Small intestine (tissue), 7 donors: ENCODE measurements around the gene RIPK3. TPM values are rescaled to one million over a fixed set of nuclear protein-coding genes. Genes with fewer than 3 reads are reported as not detected.
A peak's percentile ranks its signal among the peaks of the same experiment; 100 is the strongest.

Experiments used
- DNase-seq, 2 donors: peaks; one replicate each; pipeline versions ENCODE4 v3.0.0 to v3.0.0-alpha.2; 2013
- FAIRE-seq: peaks from 2 replicates; lab custom pipeline; 2012; peaks lifted over from hg19 to GRCh38; lab: Jason Lieb, UNC
- H3K27ac ChIP-seq, 3 donors: one replicate each; pipeline ENCODE4 v1.5.1; 2013; ENCODE audit warnings: low read length in 2 of 3, mild to moderate bottlenecking in 2 of 3, control low read depth in 1 of 3, inconsistent platforms in 1 of 3, low read depth in 1 of 3, moderate library complexity in 1 of 3
- H3K27me3 ChIP-seq, 3 donors: one replicate each; pipeline ENCODE4 v1.6.1; 2013; ENCODE audit warnings: low read length in 3 of 3, inconsistent platforms in 1 of 3; ENCODE audit not compliant: control insufficient read depth in 3 of 3, insufficient read depth in 3 of 3
- H3K36me3 ChIP-seq, 3 donors: one replicate each; pipeline ENCODE4 v1.6.1; 2013; ENCODE audit warnings: low read length in 3 of 3, inconsistent platforms in 1 of 3, low read depth in 1 of 3, mild to moderate bottlenecking in 1 of 3, moderate library complexity in 1 of 3; ENCODE audit not compliant: control insufficient read depth in 3 of 3, insufficient read depth in 2 of 3
- H3K4me1 ChIP-seq, 3 donors: one replicate each; pipeline ENCODE4 v1.6.1; 2013; ENCODE audit warnings: low read length in 2 of 3, inconsistent platforms in 1 of 3, low read depth in 1 of 3, mild to moderate bottlenecking in 1 of 3, moderate library complexity in 1 of 3; ENCODE audit not compliant: control insufficient read depth in 3 of 3, insufficient read depth in 2 of 3
- H3K4me3 ChIP-seq, 3 donors: one replicate each; pipeline ENCODE4 v1.5.1; 2013; ENCODE audit warnings: low read length in 3 of 3, control low read depth in 1 of 3, inconsistent platforms in 1 of 3, low read depth in 1 of 3, mild to moderate bottlenecking in 1 of 3, moderate library complexity in 1 of 3
- H3K9me3 ChIP-seq, 2 donors: one replicate each; pipeline ENCODE4 v1.6.1; 2013; ENCODE audit warnings: low read depth in 1 of 2, low read length in 1 of 2; ENCODE audit not compliant: control insufficient read depth in 2 of 2, insufficient read depth in 1 of 2
- WGBS, 3 donors: extraction: QIAGEN DNeasy Blood & Tissue Kit; methylation state at CpG; one replicate each; pipeline ENCODE4 v1.1.7; 2013; 5-methylcytosine and 5-hydroxymethylcytosine counted together
- polyA plus RNA-seq, 4 donors: library from polyadenylated mRNA; stranded (reverse) in 3 of 4; unstranded in 1 of 4; fragments of 200-250 nt in 3 of 4; fragments of 120-200 nt in 1 of 4; gene quantifications; one replicate each; pipeline versions ENCODE4 v1.2.1 to v1.2.3, GENCODE V29; 2013
- donor health status: healthy with polysubstance abuse.
- donor health status: control.
- donor health status: control.
- donor health status: Bipolar disorder and iron deficiency.
- donor health status: healthy.

Gene RIPK3
- polyA plus RNA-seq, 4 donors, result 16.7 to 58.6 (median 33.6) TPM

- 73 to 89% (median 89%) methylated on average over 5 of the region's 5 CpGs for WGBS, 3 donors
- Histone ChIP-seq H3K36me3 (no peaks in the 10 kb centered on the region), H3K9me3 (no peaks in the 10 kb centered on the region), H3K4me1 (peaks cover 0 to 32% (median 2%) of the 10 kb centered on the region in 3 donors), H3K4me3 (no peak overlapping the region), H3K27me3 (no peaks in the 10 kb centered on the region), H3K27ac (no peak overlapping the region)
- FAIRE-seq (no peak), DNase-seq (no peak)
These were observed 10.0 kb upstream of the RIPK3 start for GRCh38 chr14:24349742-24350141.

DNA sequence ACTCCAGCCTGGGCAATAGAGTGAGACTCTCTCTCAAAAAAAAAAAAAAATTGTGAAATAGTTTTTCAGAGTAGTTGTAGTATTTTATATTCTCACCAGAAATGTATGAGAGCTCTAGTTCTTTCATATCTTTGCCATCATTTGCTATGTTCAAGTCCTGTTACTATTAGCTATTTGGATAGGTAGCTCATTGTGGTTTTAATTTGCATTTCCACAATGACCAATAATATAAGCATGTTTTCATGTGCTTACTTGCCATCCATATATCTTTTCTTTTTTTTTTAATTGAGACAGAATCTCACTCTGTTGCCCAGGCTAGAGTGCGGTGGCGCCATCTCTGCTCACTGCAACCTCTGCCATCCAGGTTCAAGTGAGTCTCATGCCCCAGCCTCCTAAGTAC lies 8.4 kb upstream of the RIPK3 start:
- H3K27ac ChIP-seq, result no peak overlapping the region
- no peaks in the 10 kb centered on the region for H3K9me3 ChIP-seq
- peaks cover 0 to 22% (median 2%) of the 10 kb centered on the region in 3 donors for H3K4me1 ChIP-seq
- DNase-seq (no peak), FAIRE-seq (no peak)
- H3K27me3 ChIP-seq, result no peaks in the 10 kb centered on the region
- WGBS, 3 donors, result 96 to 100% (median 100%) methylated on average over 2 of the region's 2 CpGs
- H3K4me3 ChIP-seq, result no peak overlapping the region
- H3K36me3 ChIP-seq, result no peaks in the 10 kb centered on the region

GRCh38 chr14:24347134-24347533 lies 7.3 kb upstream of the RIPK3 start:
- Histone ChIP-seq H3K4me3 (no peak overlapping the region), H3K4me1 (peaks cover 0 to 19% (median 2%) of the 10 kb centered on the region in 3 donors), H3K9me3 (no peaks in the 10 kb centered on the region), H3K36me3 (no peaks in the 10 kb centered on the region), H3K27me3 (no peaks in the 10 kb centered on the region), H3K27ac (no peak overlapping the region)
- WGBS, 3 donors, result 0 to 27% (median 6%) methylated on average over 1 of the region's 1 CpG
- peak; percentile 32 to 39 for DNase-seq
- FAIRE-seq, result no peak

DNA sequence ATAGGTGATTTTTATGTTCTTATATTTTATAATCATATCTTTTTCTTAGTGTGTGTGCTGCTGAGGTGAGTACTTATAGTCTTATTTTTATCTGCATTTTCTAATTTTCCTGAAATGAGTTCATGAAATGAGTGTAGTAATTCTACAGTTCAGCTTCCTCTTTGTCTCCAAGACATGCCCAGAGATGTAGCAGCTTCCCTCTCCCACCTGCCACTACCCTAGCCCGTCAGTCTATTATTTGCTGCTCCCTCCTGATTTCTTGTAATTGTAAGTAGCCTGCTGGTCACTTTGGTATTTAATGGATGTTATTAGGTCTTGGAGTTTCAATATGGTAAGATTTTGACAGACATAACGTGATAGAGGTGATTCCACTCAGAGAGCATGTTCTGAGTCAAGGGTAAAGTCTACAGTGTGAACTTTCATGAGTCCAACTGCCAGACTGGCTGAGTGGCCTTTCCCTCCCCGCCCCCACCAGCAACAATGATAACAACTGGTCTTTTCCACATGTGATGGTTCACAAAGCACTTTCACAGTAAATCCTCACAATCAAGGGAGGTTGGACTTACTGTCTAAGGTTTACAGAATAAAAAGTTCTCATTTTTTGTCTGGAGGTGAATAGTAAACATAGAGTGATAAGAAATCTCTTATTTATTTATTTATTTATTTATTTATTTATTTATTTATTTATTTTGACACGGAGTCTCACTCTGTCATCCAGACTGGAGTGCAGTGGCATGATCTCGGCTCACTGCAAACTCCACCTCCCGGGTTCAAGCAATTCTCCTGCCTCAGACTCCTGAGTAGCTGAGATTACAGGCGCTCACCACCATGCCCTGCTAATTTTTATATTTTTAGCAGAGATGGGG lies 4.2 kb upstream of the RIPK3 start:
- 23 to 62% (median 40%) methylated on average over 7 of the region's 7 CpGs for WGBS, 3 donors
- Histone ChIP-seq H3K27ac (peak overlapping the region in 2 of 3 donors; percentile 51 to 77), H3K9me3 (no peaks in the 10 kb centered on the region), H3K27me3 (no peaks in the 10 kb centered on the region), H3K4me1 (peaks cover 2 to 25% (median 3%) of the 10 kb centered on the region in 3 donors), H3K36me3 (no peaks in the 10 kb centered on the region), H3K4me3 (no peak overlapping the region)
- DNase-seq (peak; percentile 90 to 91), FAIRE-seq (no peak)

DNA sequence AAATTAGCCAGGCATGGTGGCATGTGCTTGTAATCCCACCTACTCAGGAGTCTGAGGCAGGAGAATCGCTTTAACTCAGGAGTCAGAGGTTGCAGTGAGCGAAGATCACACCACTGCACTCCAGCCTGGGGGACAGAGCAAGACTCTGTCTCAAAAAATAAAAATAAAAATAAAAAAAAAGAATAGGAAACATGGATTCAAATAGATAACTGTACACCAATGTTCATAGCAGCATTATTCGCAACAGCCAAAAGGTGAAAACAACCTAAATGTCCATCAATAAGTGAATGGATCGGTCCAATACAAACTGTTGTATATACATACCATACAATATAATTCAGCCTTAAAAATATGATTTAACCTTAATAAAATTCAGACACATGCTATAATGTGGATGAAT lies 3.1 kb upstream of the RIPK3 start:
- no peak overlapping the region for H3K4me3 ChIP-seq
- H3K27ac ChIP-seq, result no peak overlapping the region
- peaks cover 6 to 27% (median 10%) of the 10 kb centered on the region in 3 donors for H3K4me1 ChIP-seq
- WGBS, 3 donors, result 97% methylated on average over 4 of the region's 4 CpGs
- H3K36me3 ChIP-seq, result peaks cover 0 to 10% (median 0%) of the 10 kb centered on the region in 3 donors
- FAIRE-seq (no peak), DNase-seq (no peak)
- no peaks in the 10 kb centered on the region for H3K9me3 ChIP-seq
- peaks cover 0 to 4% (median 0%) of the 10 kb centered on the region in 3 donors for H3K27me3 ChIP-seq

- no peak for FAIRE-seq
- Histone ChIP-seq H3K27me3 (peaks cover 0 to 10% (median 0%) of the 10 kb centered on the region in 3 donors), H3K9me3 (no peaks in the 10 kb centered on the region), H3K27ac (no peak overlapping the region), H3K4me1 (peaks cover 4 to 14% (median 10%) of the 10 kb centered on the region in 3 donors), H3K36me3 (peaks cover 0 to 29% (median 7%) of the 10 kb centered on the region in 3 donors), H3K4me3 (no peak overlapping the region)
- WGBS, 3 donors, result 85 to 94% (median 89%) methylated on average over 1 of the region's 1 CpG
- DNase-seq, result no peak
These were observed 815 bp upstream of the RIPK3 start for GRCh38 chr14:24340606-24341005.

DNA sequence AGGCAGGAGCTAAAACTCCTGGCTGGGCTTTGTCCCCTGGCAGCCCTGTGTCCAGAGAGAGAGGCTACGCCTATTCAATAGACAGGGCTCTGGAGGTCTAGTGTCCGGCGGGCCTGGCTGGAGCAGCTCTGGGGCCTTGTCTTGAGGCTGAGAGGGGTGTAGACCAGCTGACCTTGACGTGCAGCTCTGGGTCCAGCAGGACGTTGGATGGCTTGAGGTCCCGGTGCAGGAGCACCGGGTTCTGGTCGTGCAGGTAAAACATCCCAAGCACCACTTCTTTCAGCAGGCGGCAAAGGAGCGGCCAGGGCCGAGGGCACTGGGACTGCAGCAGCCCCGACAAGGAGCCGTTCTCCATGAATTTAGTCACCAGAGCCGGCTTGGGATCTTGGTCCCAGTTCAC lies 948 bp downstream of the RIPK3 start:
- H3K4me3 ChIP-seq, result peak overlapping the region; percentile 54 to 91 (median 62)
- WGBS, 3 donors, result 51 to 73% (median 58%) methylated on average over 14 of the region's 14 CpGs
- H3K4me1 ChIP-seq, result peaks cover 4 to 26% (median 17%) of the 10 kb centered on the region in 3 donors
- peaks cover 0 to 28% (median 0%) of the 10 kb centered on the region in 3 donors for H3K27me3 ChIP-seq
- H3K27ac ChIP-seq, result peak overlapping the region in 1 of 3 donors; percentile 82
- DNase-seq, result no peak
- no peaks in the 10 kb centered on the region for H3K9me3 ChIP-seq
- peaks cover 0 to 32% (median 7%) of the 10 kb centered on the region in 3 donors for H3K36me3 ChIP-seq
- FAIRE-seq, result no peak

DNA sequence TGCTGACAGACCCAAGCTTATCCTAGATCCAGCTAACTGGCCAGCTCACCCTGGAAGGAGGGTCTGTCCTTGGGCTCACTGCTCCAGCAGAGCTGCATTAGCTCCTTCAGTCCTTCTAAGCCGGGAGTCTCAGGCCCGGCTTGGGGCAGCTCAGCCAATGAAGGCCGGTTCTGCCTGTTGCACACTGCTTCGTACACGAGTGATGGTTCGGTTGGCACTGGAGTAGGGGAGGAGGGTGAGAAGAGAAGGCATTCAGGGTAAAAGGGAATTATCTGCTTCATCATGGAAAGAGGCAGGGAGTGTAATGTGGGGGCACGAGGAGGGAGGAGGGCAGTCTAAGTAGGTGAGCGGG lies 2.0 kb downstream of the RIPK3 start:
- DNase-seq (no peak), FAIRE-seq (no peak)
- Histone ChIP-seq H3K27me3 (peaks cover 0 to 37% (median 0%) of the 10 kb centered on the region in 3 donors), H3K4me1 (peaks cover 4 to 31% (median 20%) of the 10 kb centered on the region in 3 donors), H3K4me3 (no peak overlapping the region), H3K9me3 (no peaks in the 10 kb centered on the region), H3K27ac (no peak overlapping the region), H3K36me3 (peaks cover 0 to 32% (median 7%) of the 10 kb centered on the region in 3 donors)
- WGBS, 3 donors, result 91 to 93% (median 91%) methylated on average over 8 of the region's 8 CpGs
